SU-DHL-6 (cell line): Measurements from ENCODE around the gene BTBD16.

ENCODE experiments used
- H2AFZ ChIP-seq: fragments of 200-600 bp; sonication (generic); 2 replicates; pipeline ENCODE4 v1.6.1; 2014; ENCODE audit warnings: low read depth, mild to moderate bottlenecking, moderate library complexity, mixed read lengths, antibody characterized with exemption, low read length; ENCODE audit not compliant: severe bottlenecking
- H3F3A ChIP-seq: fragments of 200-600 bp; shearing (Covaris generic); 2 replicates; pipeline ENCODE4 v1.6.0; 2016; ENCODE audit warnings: antibody characterized with exemption, mild to moderate bottlenecking; ENCODE audit not compliant: insufficient read depth
- H3K27ac ChIP-seq: fragments of 200-600 bp; sonication (generic); 2 replicates; pipeline ENCODE4 v1.5.1; 2016; ENCODE audit warnings: low read depth, mild to moderate bottlenecking, low read length, moderate library complexity, mixed read lengths
- H3K27me3 ChIP-seq: fragments of 200-600 bp; sonication (generic), shearing (Covaris generic); 2 replicates; pipeline ENCODE4 v1.6.0; 2014; ENCODE audit warnings: mild to moderate bottlenecking, low read length
- H3K36me3 ChIP-seq: fragments of 200-600 bp; sonication (generic); 2 replicates; pipeline ENCODE4 v1.6.1; 2014; ENCODE audit warnings: mild to moderate bottlenecking, low read length, mixed read lengths
- H3K4me2 ChIP-seq: fragments of 300-600, 200-600 bp; shearing (Covaris generic), sonication (generic); 2 replicates; pipeline ENCODE4 v1.6.0; 2014; ENCODE audit warnings: low read length, low read depth, mild to moderate bottlenecking; ENCODE audit not compliant: poor library complexity, severe bottlenecking
- H3K4me3 ChIP-seq: fragments of 200-600 bp; sonication (generic); 2 replicates; pipeline ENCODE4 v1.5.1; 2014; ENCODE audit warnings: antibody characterized with exemption, low read length, mild to moderate bottlenecking, mixed read lengths; ENCODE audit not compliant: insufficient read depth, poor library complexity, severe bottlenecking
- H3K79me2 ChIP-seq: fragments of 200-600 bp; sonication (generic); 2 replicates; pipeline ENCODE4 v1.6.1; 2014; ENCODE audit warnings: mild to moderate bottlenecking, low read length, moderate library complexity; ENCODE audit not compliant: insufficient read depth
- H3K9ac ChIP-seq: fragments of 200-600 bp; sonication (generic); 2 replicates; pipeline ENCODE4 v1.7.0; 2014; ENCODE audit warnings: mild to moderate bottlenecking, low read length
- H3K9me2 ChIP-seq: fragments of 200-600 bp; sonication (generic); replicated peaks from 2 replicates; pipeline ENCODE4 v1.6.1; 2014; ENCODE audit warnings: low read length; ENCODE audit not compliant: insufficient read depth
- H3K9me3 ChIP-seq: fragments of 200-600 bp; sonication (generic); 2 replicates; pipeline ENCODE4 v1.6.1; 2014; ENCODE audit warnings: low read length, mixed read lengths; ENCODE audit not compliant: insufficient read depth
- H4K20me1 ChIP-seq: fragments of 200-600 bp; sonication (generic); 2 replicates; pipeline ENCODE4 v1.6.1; 2014; ENCODE audit warnings: low read depth, mild to moderate bottlenecking, antibody characterized with exemption, low read length, moderate library complexity, mixed read lengths
- EZH2phosphoT487 ChIP-seq: fragments of 200-600 bp; sonication (generic), shearing (Covaris generic); conservative IDR thresholded peaks from 2 replicates; pipeline ENCODE4 v1.6.1; 2018; ENCODE audit warnings: mild to moderate bottlenecking, antibody characterized with exemption, low read length, moderate library complexity, mixed read lengths
- TF ChIP-seq, protein P1 (sequence below): fragments of 200-600 bp; sonication (generic); IDR thresholded peaks from one replicate; pipeline ENCODE4 v1.5.1; 2017; ENCODE audit warnings: antibody characterized with exemption, mild to moderate bottlenecking, low read length, moderate library complexity; ENCODE audit not compliant: insufficient read depth, poor library complexity, severe bottlenecking

The BTBD16 gene

GRCh38 chr10:122293156-122293960 is 22.3 kb downstream of the BTBD16 start:
- TF ChIP-seq EZH2phosphoT487 = no peak
- TF ChIP-seq, protein P1, sequence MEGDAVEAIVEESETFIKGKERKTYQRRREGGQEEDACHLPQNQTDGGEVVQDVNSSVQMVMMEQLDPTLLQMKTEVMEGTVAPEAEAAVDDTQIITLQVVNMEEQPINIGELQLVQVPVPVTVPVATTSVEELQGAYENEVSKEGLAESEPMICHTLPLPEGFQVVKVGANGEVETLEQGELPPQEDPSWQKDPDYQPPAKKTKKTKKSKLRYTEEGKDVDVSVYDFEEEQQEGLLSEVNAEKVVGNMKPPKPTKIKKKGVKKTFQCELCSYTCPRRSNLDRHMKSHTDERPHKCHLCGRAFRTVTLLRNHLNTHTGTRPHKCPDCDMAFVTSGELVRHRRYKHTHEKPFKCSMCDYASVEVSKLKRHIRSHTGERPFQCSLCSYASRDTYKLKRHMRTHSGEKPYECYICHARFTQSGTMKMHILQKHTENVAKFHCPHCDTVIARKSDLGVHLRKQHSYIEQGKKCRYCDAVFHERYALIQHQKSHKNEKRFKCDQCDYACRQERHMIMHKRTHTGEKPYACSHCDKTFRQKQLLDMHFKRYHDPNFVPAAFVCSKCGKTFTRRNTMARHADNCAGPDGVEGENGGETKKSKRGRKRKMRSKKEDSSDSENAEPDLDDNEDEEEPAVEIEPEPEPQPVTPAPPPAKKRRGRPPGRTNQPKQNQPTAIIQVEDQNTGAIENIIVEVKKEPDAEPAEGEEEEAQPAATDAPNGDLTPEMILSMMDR = no peak
- Histone ChIP-seq H3K36me3 (no peaks in the 10 kb centered on the region), H3K4me3 (no peak overlapping the region), H3K79me2 (no peaks in the 10 kb centered on the region), H3K9me2 (no peaks in the 10 kb centered on the region), H4K20me1 (no peaks in the 10 kb centered on the region), H3K27me3 (no peaks in the 10 kb centered on the region), H3K9ac (no peak overlapping the region), H3K4me2 (no peak overlapping the region), H3F3A (no peaks in the 10 kb centered on the region), H3K9me3 (no peaks in the 10 kb centered on the region), H2AFZ (no peak overlapping the region), H3K27ac (no peak overlapping the region)

GRCh38 chr10:122293961-122294380 is 22.9 kb downstream of the BTBD16 start:
- no peak overlapping the region for H3K27ac ChIP-seq
- no peak overlapping the region for H3K4me3 ChIP-seq
- H3K9me3 ChIP-seq = no peaks in the 10 kb centered on the region
- no peaks in the 10 kb centered on the region for H3K27me3 ChIP-seq
- no peak overlapping the region for H3K9ac ChIP-seq
- H2AFZ ChIP-seq = no peak overlapping the region
- no peaks in the 10 kb centered on the region for H3K79me2 ChIP-seq
- no peaks in the 10 kb centered on the region for H4K20me1 ChIP-seq
- no peak for TF ChIP-seq EZH2phosphoT487
- TF ChIP-seq, protein P1 = no peak
- H3F3A ChIP-seq = no peaks in the 10 kb centered on the region
- H3K36me3 ChIP-seq = no peaks in the 10 kb centered on the region
- H3K4me2 ChIP-seq = no peak overlapping the region
- no peaks in the 10 kb centered on the region for H3K9me2 ChIP-seq

DNA sequence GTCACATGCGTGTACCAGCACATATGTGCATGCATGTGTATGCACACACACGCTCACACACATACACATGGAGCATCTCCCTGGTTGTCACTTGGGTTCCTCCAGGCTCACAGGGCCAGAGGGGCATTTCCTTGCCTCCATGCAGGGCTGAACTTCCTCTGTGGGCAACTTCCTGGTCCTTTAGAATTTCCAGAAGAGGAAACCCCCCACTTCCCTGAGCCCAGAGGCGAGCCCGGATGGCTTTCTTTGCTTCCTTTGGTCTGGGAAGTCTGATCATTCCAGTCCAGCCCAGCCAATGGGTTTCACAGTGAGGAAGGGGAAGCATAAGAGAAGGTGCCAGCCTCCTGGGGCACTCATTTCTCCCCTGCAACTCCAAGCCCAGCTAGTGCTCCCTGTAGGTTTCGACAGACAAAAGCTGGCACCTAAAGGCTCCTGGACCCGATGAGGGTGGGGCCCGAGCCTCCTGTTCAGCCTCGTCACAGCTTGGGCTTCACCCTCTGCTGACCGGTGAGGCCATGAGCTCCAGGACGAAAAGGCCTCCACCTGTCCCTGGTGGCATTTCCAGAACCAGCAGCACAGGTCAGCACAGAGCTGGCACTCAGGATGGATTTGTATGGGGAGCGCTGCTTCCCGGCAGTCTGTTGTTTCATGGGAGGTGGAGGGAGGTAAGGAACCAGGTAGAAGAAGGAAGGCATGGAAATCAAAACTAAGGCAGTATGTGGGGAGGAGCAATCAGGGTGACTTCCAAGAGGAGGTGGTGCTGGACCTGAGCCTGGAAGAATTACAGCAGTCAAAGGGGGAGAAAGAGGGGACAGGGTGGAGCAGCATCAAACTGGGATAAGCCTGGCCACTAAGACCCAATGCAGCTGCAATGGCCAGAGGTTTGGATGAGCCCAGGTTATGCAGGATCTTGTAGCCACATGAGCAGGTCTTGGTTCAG is 23.7 kb downstream of the BTBD16 start:
- H2AFZ ChIP-seq = no peak overlapping the region
- H3K36me3 ChIP-seq = no peaks in the 10 kb centered on the region
- H3K9me2 ChIP-seq = no peaks in the 10 kb centered on the region
- H3K79me2 ChIP-seq = no peaks in the 10 kb centered on the region
- no peaks in the 10 kb centered on the region for H3K27me3 ChIP-seq
- no peaks in the 10 kb centered on the region for H3F3A ChIP-seq
- H3K27ac ChIP-seq = no peak overlapping the region
- H3K9me3 ChIP-seq = no peaks in the 10 kb centered on the region
- H3K4me3 ChIP-seq = no peak overlapping the region
- no peaks in the 10 kb centered on the region for H4K20me1 ChIP-seq
- no peak overlapping the region for H3K9ac ChIP-seq
- TF ChIP-seq, protein P1 = no peak
- TF ChIP-seq EZH2phosphoT487 = no peak
- H3K4me2 ChIP-seq = no peak overlapping the region
